CD4-positive, alpha-beta T cell (primary cell): Measurements from ENCODE around the gene ACTR3C. TPM values are rescaled to one million over a fixed set of nuclear protein-coding genes. Genes with fewer than 3 reads are reported as not detected.

ENCODE experiments used
- ATAC-seq: fragments of 200-7000 bp; cut with Tn5 transposase; one replicate; pipeline ENCODE4 v1.10.0; 2022; ENCODE audit warnings: mild to moderate bottlenecking; ENCODE audit not compliant: poor library complexity
- CTCF ChIA-PET: fragments of 350-600 bp; sonication (Branson Sonifier 250); formaldehyde crosslinking; loops from one replicate; lab custom pipeline; 2021; ENCODE audit warnings: antibody characterized with exemption, inconsistent platforms; lab: Charles Lee
- POLR2A ChIA-PET: fragments of 350-600 bp; sonication (Branson Sonifier 250); formaldehyde crosslinking; loops from one replicate; lab custom pipeline; 2021; ENCODE audit warnings: antibody characterized with exemption, inconsistent platforms; lab: Charles Lee
- DNase-seq, 14 experiments: peaks; one replicate each; pipeline ENCODE4 v3.0.0-alpha.2; 2013 to 2020; ENCODE audit warnings: mixed read lengths in 2 of 14
- H3K27ac ChIP-seq, 2 donors: one replicate each; pipeline versions ENCODE4 v1.5.1 to v1.7.0; 2013; ENCODE audit warnings: low read length in 2 of 2, low read depth in 1 of 2, mild to moderate bottlenecking in 1 of 2
- H3K27me3 ChIP-seq, 2 experiments: 1 replicate in 1 of 2; 2 replicates in 1 of 2; pipeline versions ENCODE4 v1.6.1 to v1.7.0; 2013; ENCODE audit warnings: low read length in 2 of 2, control low read depth in 1 of 2, mild to moderate bottlenecking in 1 of 2, moderate library complexity in 1 of 2; ENCODE audit not compliant: insufficient read depth in 2 of 2, control insufficient read depth in 1 of 2
- H3K36me3 ChIP-seq: one replicate; pipeline ENCODE4 v1.6.1; 2013; ENCODE audit warnings: low read length, control low read depth; ENCODE audit not compliant: insufficient read depth
- H3K4me1 ChIP-seq: one replicate; pipeline ENCODE4 v1.6.1; 2013; ENCODE audit warnings: low read length, control low read depth; ENCODE audit not compliant: insufficient read depth
- H3K4me3 ChIP-seq: one replicate; pipeline ENCODE4 v1.5.1; 2013; ENCODE audit warnings: mild to moderate bottlenecking, low read length, moderate library complexity
- H3K9me3 ChIP-seq, 2 experiments: 1 replicate in 1 of 2; 2 replicates in 1 of 2; pipeline versions ENCODE4 v1.6.1 to v1.7.0; 2013; ENCODE audit warnings: low read length in 2 of 2, mild to moderate bottlenecking in 2 of 2, control low read depth in 1 of 2, moderate library complexity in 1 of 2; ENCODE audit not compliant: control insufficient read depth in 1 of 2, insufficient read depth in 1 of 2
- H3K27ac Mint-ChIP-seq: one replicate; pipeline ENCODE4 v1.8.0; 2020; ENCODE audit warnings: mixed read lengths
- H3K27me3 Mint-ChIP-seq: one replicate; pipeline ENCODE4 v1.8.0; 2021; ENCODE audit warnings: mixed read lengths
- H3K36me3 Mint-ChIP-seq: one replicate; pipeline ENCODE4 v1.8.0; 2021; ENCODE audit warnings: low read depth, mixed read lengths
- H3K4me1 Mint-ChIP-seq: one replicate; pipeline ENCODE4 v1.8.0; 2021; ENCODE audit warnings: low read depth, mixed read lengths
- H3K4me3 Mint-ChIP-seq: one replicate; pipeline ENCODE4 v1.8.0; 2020; ENCODE audit warnings: mild to moderate bottlenecking, mixed read lengths
- H3K9me3 Mint-ChIP-seq: one replicate; pipeline ENCODE4 v1.8.0; 2020; ENCODE audit warnings: mixed read lengths
- CTCF ChIP-seq: fragments of 200-600 bp; IDR thresholded peaks from one replicate; pipeline ENCODE4 v1.8.0; 2022; ENCODE audit warnings: antibody characterized with exemption, mild to moderate bottlenecking
- intact Hi-C, 2 experiments: fragments of 100-400 bp; cut with DNase I in 1 of 2; cut with micrococcal nuclease in 1 of 2; formaldehyde crosslinking; loops; one replicate each; pipeline versions ENCODE4 v1.15.1 to v1.9.0; 2023 to 2025; cut with DNase I, micrococcal nuclease
- total RNA-seq, 174 experiments: library from RNA in 2 of 174; stranded (reverse) in 2 of 174; gene quantifications; one replicate each; pipeline ENCODE4 v1.2.3 and lab custom pipeline; 2021 to 2026

ACTR3C gene
- total RNA-seq, 2 experiments from 2014 or later: 1.9 to 3.4 TPM

- Mint-ChIP-seq H3K4me1 (peaks cover 12% of the 10 kb centered on the region), H3K27me3 (no peaks in the 10 kb centered on the region), H3K36me3 (peaks cover 47% of the 10 kb centered on the region), H3K27ac (no peak overlapping the region), H3K4me3 (no peak overlapping the region), H3K9me3 (no peaks in the 10 kb centered on the region)
- no peak for DNase-seq
- Histone ChIP-seq H3K4me3 (no peak overlapping the region), H3K36me3 (peaks cover 43% of the 10 kb centered on the region), H3K27me3 (no peaks in the 10 kb centered on the region), H3K4me1 (peaks cover 2% of the 10 kb centered on the region), H3K9me3 (no peaks in the 10 kb centered on the region), H3K27ac (no peak overlapping the region)
- no peak for ATAC-seq
- intact Hi-C loops: no loop called here
- ChIA-PET POLR2A (no interaction called here), CTCF (no interaction called here)
- no peak for TF ChIP-seq CTCF
Measured at GRCh38 chr7:150330211-150330885, 7.0 kb upstream of the ACTR3C start.

- peaks cover 20% of the 10 kb centered on the region for H3K4me1 Mint-ChIP-seq
- H3K27ac Mint-ChIP-seq: no peak overlapping the region
- no peaks in the 10 kb centered on the region for H3K27me3 Mint-ChIP-seq
- no peaks in the 10 kb centered on the region for H3K9me3 Mint-ChIP-seq
- Histone ChIP-seq H3K9me3 (no peaks in the 10 kb centered on the region), H3K4me1 (peaks cover 11% of the 10 kb centered on the region), H3K4me3 (no peak overlapping the region), H3K27me3 (no peaks in the 10 kb centered on the region), H3K27ac (no peak overlapping the region), H3K36me3 (peaks cover 43% of the 10 kb centered on the region)
- peaks cover 52% of the 10 kb centered on the region for H3K36me3 Mint-ChIP-seq
- ATAC-seq (no peak), DNase-seq (no peak)
- TF ChIP-seq CTCF: no peak
- no peak overlapping the region for H3K4me3 Mint-ChIP-seq
- ChIA-PET POLR2A (no interaction called here), CTCF (no interaction called here)
- intact Hi-C loops: no loop called here
Measured at GRCh38 chr7:150329331-150330120, 6.2 kb upstream of the ACTR3C start.

GRCh38 chr7:150327308-150327707 is 4.0 kb upstream of the ACTR3C start:
- H3K4me1 ChIP-seq: peaks cover 28% of the 10 kb centered on the region
- H3K4me3 ChIP-seq: no peak overlapping the region
- ChIA-PET CTCF (no interaction called here), POLR2A (no interaction called here)
- peaks cover 36% of the 10 kb centered on the region for H3K4me1 Mint-ChIP-seq
- no peak overlapping the region for H3K4me3 Mint-ChIP-seq
- peak overlapping the region; percentile 51 for H3K27ac Mint-ChIP-seq
- H3K36me3 ChIP-seq: peaks cover 43% of the 10 kb centered on the region
- H3K9me3 ChIP-seq: no peaks in the 10 kb centered on the region
- H3K9me3 Mint-ChIP-seq: no peaks in the 10 kb centered on the region
- no peaks in the 10 kb centered on the region for H3K27me3 ChIP-seq
- no peak for TF ChIP-seq CTCF
- no peak for DNase-seq
- peaks cover 69% of the 10 kb centered on the region for H3K36me3 Mint-ChIP-seq
- H3K27me3 Mint-ChIP-seq: no peaks in the 10 kb centered on the region
- intact Hi-C loops: no loop called here
- no peak overlapping the region for H3K27ac ChIP-seq
- no peak for ATAC-seq
